SU-DHL-6 (cell line): ENCODE results near the gene SLC37A2.

ENCODE experiments used
- CTCF ChIP-seq: fragments of 200-600 bp; sonication (generic); IDR thresholded peaks from one replicate; pipeline ENCODE4 v1.5.1; 2017; ENCODE audit warnings: antibody characterized with exemption, mild to moderate bottlenecking, low read length, moderate library complexity; ENCODE audit not compliant: insufficient read depth, poor library complexity, severe bottlenecking
- EZH2phosphoT487 ChIP-seq: fragments of 200-600 bp; sonication (generic), shearing (Covaris generic); conservative IDR thresholded peaks from 2 replicates; pipeline ENCODE4 v1.6.1; 2018; ENCODE audit warnings: mild to moderate bottlenecking, antibody characterized with exemption, low read length, moderate library complexity, mixed read lengths

GRCh38 chr11:125101596-125101995, 38.5 kb downstream of the SLC37A2 start:
- no peak for TF ChIP-seq CTCF
- no peak for TF ChIP-seq EZH2phosphoT487
